NCI-H1105 treated with DMSO at 0.1 percent for 48 hours (cell line): ENCODE data around the gene CDC6.

Experiments
- DNase-seq: peaks from one replicate; lab custom pipeline; 2025; lab: John Stamatoyannopoulos, UW

Gene CDC6

GRCh38 chr17:40323391-40324381 is 36.0 kb downstream of the CDC6 start:
- DNase-seq = no peak

- DNase-seq = no peak
Observed at GRCh38 chr17:40325156-40326013, 37.7 kb downstream of the CDC6 start.

DNA sequence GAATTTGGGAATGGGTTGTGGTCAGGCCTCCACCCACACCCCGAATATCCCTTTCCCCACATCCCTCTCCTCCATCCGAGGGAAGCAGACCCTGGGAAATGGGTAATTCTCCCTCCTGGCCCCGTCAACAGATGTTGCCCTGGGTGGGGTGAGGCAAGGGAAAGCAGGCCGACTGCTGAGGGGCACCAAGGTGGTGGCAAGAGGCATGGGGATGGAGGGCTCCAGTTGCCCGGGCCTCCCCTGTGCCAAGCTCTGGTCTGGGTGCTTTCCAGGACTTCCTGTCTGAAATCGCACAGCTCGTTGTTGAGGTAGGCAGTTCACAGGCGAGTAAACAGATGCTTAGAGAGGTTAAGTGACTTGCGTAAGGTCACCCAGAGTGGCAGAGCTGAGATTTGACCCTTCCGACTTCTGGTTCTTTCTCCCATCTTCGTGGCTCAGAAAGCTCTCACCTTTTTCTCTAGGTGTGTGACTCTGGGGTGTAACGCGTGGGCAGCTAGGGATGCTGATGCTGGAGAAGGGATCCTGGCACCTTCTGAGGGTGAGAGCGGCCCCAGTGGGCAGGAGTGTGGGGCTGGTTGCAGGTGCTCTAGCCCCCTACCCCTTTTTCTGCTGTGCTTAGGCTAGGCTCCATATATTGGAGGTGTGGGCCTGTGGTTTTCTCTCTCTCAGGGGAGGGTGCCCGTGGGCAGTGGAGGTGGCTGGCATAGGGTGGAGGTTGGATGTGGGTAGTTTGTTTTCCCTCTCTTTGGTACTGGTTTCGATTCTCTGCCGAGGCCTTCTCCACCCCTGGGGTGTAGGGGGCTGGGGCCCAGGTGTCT is 38.5 kb downstream of the CDC6 start:
- DNase-seq = no peak

DNA sequence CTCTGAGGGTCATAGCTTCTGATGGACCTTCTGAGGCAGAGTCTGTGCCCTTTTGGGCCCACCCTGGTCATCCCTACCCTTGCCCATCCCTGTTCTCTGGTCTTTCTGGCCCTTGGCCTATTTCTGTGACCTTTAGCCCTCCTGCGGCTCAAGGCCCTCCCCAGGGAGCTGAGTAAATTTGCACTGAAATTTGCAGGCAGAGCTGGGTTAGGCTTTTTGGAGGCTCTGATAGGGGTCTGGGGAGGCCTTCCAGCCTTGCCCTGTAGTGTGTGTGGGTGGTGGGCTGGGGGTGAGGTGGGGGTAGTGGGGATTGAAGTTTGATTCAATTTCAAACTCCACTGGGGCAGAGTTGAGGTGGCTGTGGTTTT is 39.1 kb downstream of the CDC6 start:
- DNase-seq = no peak

- DNase-seq = no peak
Observed at GRCh38 chr17:40327244-40327729, 39.6 kb downstream of the CDC6 start.

DNA sequence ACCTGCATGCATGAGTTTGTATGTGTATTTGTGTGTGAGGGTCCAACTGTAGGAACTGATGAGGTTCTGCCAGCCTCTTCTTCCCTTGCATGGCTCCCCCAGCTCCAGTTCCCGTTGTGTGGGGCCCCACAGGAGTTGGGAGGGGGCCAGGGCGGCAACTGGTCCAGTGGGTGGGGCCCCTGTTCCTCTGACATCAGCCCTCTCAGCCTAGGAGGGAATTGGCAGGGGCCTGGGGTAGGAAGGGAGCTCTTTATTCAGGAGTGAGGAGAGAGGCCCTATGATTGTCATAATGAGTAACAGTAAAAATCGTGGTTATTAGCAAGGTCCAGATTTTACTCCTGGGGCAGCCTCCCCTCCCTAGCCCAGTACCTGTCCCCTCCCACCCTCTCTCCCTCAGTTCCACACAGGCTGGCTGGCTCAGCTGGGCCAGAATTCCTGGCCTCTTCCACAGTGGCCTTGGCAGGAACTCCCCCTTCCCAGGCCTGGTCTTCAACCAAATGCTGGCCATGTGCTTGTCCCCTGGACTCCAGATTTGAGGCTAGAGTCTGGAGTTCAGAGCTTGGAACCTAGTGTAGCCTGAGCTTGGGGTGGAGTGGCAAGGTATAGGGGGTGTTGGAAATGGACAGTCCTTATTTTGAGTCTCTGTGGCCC is 40.2 kb downstream of the CDC6 start:
- DNase-seq = no peak

DNA sequence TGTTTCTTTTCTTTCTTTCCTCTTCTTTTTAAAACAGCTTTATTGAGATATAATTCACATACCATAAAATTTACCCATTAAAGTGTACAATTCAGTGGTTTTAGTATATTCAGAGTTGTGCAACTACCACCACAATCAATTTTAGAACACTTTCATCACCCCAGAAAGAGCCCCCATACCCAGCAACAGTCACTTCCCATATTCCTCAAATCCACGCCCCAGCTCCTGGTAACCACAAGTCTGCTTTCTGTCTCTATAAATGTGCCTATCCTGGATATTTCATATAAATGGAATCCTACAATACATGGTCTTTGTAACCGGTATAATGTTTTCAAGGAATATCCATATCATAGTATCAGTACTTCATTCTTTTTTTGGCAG is 40.7 kb downstream of the CDC6 start:
- DNase-seq = no peak

- peak; percentile 38 for DNase-seq
Observed at GRCh38 chr17:40329839-40330794, 42.4 kb downstream of the CDC6 start.

GRCh38 chr17:40330850-40331470 is 43.3 kb downstream of the CDC6 start:
- DNase-seq = no peak

DNA sequence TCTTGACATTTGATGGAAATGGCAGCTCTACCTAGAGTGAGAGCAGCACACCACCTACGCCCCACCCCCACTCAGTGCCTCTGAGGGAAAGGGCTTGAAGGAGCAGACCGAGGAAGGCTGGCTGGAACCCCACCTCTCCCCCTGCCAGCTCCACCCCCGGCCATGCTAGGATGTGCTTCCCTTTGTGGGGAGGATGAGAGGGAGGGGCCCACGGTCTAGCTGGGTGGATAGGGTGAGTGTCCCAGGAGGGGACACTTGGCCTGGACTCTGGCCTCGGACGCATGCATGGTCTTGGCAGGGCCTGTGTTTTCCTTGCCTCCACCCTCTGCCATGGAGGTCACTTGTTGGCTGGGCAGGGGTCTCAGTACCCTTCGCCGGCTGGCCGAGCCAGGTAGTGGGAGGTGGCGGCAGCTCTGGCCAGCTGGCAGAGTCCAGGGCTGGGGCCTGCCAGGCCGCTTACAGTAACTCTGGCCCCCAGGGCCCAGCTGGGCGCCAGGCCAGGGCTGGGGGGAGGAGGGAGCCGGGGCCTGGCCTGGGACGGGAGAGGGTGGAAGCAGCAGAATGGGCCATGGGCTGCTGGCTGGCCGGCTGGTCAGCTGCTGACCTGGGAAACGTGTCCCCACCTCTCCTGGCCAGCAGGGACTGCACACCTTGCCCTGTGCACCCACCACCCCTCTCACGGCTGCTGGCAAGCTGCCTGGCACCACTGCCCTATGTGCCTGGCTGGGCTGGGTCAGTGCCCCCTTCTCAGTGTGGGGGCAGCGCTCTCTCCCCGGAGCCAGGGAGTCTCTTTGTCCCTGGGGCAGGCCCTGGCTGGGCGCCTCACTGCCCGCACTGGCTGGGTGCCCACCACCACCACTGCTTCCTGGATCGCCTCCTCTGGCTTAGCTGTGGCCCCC is 44.3 kb downstream of the CDC6 start:
- no peak for DNase-seq

DNA sequence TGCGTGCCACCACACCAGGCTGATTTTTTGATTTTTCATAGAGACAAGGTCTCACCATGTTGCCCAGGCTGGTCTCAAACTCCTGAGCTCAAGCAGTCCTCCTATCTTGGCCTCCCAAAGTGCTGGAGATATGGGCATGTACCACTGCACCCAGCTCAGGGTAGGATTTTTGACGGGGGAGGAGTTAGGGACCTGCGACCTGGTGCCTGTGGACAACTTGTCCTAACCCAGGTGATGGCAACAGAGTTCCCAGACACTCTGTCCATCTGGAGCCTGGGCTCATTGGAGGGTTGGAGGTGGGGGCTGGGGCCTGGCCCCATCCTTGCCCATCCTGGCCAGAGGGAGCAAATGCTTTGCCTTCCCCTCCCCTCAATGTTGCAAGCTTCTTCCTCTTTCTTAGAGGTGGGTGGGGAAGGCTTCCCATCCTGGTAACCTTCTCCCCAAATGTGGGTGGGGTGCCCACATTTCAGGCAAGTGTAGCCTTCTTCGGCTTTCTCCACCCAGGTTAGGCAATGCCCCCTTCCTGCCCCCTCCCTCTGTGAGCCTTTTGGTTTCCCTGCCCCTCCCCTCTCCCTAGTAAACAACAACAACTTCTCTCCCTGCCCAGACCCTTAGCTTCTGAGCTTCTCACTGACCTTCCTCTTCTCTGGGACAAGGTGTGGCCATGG is 46.2 kb downstream of the CDC6 start:
- DNase-seq = no peak

DNA sequence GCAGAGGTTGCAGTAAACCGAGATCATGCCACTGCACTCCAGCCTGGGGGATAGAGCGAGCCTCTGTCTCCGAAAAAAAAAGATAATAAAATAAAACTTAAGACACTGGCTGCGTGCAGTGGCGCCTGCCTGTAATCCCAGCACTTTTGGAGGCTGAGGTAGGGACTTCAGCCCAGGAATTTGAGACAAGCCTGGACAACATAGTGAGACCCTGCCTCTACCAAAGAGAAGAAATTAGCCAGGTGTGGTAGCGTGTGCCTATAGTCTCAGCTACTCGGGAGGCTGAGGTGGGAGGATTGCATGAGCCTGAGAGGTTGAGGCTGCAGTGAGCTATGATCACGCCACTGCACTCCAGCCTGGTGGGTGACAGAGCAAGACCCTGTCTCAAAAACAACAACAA is 47.9 kb downstream of the CDC6 start:
- DNase-seq = no peak

DNA sequence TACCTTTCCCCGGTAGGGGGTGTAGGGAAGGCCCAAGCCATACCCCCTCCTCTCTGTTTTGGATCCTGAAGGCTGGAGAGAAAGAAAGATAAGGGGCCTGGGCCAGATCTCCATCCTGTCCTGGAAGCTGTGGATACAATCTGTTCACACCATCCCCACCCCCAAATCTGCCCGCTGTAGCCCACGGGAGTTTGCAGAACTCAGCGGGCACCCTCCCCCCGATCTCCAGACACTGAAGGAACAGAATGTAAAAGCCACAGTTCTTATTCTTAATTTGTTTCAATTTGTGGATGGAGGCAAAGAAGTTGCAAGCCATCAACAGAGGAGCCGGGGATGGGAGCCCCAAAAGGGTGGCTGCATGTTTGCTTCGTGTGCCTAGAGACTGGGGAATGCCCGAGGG is 49.7 kb downstream of the CDC6 start:
- DNase-seq = no peak

GRCh38 chr17:40338058-40338457 is 50.4 kb downstream of the CDC6 start:
- no peak for DNase-seq

DNA sequence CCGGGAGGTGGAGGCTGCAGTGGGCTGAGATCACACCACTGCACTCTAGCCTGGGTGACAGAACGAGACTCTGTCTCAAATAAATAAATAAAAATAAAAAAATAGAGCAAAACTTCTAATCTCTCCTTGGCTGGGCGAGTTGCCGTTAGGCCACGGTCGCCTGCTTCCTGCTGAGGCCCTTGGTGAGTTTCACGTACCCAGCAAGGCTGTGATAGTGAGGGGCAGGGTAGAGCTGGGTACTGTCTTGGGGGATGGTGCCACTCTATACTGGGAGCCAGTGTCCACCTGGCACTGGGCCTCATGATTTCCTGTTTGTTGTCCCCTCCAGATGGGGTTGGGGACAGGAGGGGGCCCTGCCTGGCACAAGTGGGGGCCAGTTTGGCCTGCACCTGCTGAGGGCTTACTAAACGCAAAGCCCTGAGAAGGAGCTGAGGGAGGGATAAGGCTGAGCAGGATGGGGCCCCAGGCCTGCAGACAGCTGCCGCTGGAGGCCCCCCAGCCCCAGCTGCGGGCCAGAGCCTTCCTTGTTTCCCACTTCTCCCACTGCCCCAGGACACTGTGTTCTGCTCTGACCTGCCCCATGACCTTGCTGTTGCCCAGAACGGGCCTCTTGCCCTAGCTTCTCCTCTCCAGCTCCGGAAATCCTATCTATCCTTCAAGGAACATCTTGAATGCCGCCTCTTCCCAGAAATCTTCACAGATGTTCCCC is 51.4 kb downstream of the CDC6 start:
- DNase-seq = no peak

GRCh38 chr17:40340327-40340726 is 52.6 kb downstream of the CDC6 start:
- no peak for DNase-seq
